Breast epithelium (tissue), 3 donors: ENCODE results near the gene CDKN1A.

Source experiments
- CTCF ChIP-seq, 3 donors: fragments of 450-650 bp; IDR thresholded peaks; one replicate each; pipeline ENCODE4 v1.5.1; 2016 to 2017; ENCODE audit warnings: antibody characterized with exemption in 3 of 3, mild to moderate bottlenecking in 3 of 3, moderate library complexity in 3 of 3
- POLR2A ChIP-seq: fragments of 450-650 bp; IDR thresholded peaks from one replicate; pipeline ENCODE4 v1.6.1; 2016; ENCODE audit warnings: antibody characterized with exemption, mild to moderate bottlenecking, moderate library complexity

- no peak for TF ChIP-seq POLR2A
- TF ChIP-seq CTCF (IDR thresholded peaks at IDR 0.05), result no peak
Measured at GRCh38 chr6:36702656-36703055, 24.1 kb downstream of the CDKN1A start.
